ENCODE measurements around the gene INPP4B. TPM values are rescaled to one million over a fixed set of nuclear protein-coding genes. Genes with fewer than 3 reads are reported as not detected.
A peak's percentile ranks its signal among the peaks of the same experiment; 100 is the strongest.

Gene INPP4B
- total RNA-seq, 1 donor from 2014 or later, result 1.3 TPM

DNA sequence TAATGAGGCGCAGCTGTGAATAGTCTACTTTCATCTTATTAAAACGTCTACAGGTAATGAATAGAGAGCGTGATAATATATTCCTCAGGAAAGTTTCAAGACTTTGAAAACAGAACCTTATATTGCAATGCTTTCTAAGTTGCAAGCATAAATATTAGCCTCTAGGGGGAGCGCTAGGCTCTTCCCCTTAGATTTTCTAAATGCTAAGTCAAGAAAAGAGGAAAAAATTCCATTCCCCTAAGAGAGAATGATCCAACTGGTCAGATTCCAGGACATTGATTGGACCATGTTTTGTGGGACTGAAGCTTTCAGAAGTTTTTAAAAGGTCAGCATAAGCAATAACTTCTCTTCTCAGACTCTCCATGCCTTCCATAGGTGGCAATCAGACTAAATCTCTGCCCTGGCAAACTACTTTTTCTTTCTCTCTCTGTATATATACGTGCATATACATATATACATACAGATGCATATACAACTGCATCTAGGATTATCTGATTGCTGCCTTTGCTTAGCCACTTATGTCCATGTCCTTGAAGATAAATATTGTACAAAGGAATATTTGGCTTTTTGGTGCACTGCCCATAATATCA, 492.9 kb downstream of the INPP4B start:
- DNase-seq (ENCODE audit: low read depth, low spot score), result peak; percentile 5

DNA sequence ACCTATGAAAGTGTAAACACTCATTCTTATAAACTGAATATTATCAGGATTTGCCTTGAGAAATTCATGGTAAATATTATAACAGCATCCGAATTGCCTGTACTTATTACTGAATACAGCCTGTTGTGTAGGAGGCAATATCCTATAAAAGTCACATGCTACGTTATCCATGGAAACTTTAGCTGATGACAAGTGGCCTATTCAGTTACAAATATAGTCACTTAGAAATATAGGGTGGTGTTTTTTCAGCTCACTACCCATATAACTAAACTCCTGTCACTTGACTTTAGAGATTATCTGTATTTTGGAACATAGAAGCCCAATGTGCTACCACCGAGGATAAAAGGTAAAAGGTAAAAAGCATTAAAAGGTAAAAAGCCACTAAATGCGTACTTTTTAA, 493.4 kb downstream of the INPP4B start:
- DNase-seq (ENCODE audit: low read depth, low spot score), result no peak

DNA sequence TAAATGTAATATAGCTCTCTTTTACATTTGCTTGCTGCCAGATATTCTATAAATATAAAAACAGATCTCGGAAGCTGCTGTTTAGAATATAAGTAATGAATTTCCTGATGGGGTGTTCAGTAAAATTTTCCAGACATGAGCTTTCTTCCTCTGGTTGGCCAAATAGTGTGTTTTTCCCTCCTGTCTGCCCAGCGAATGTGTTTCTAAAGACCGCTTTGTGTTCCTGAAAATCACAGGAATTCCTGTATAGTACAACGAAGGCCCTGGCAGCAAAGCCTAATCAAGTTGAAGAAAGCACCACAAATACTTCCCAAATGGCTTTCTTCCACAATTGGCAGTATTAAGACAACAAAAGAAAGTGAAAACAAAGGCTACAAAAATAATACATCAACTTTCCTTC, 494.1 kb downstream of the INPP4B start:
- peak; percentile 37 for DNase-seq (ENCODE audit: low read depth, low spot score)

DNA sequence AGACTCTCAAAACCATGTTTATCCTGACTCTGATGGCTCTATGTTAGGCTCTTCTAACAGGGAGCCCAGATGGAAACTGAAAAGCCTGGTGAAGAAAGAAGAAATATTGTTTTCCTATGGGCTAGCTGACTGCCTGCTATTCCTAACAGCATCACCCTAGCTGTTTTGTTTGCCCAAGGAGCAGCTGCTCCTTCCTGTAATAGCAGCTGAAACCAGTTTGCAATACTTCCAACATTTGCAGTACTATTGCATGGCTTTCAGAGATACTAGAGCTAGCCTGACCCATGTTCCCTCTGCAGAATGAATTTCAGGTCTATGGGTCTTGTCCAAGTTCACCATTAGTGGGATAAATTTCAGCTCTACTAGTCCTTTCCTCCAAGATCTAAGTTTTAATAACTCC, 495.2 kb downstream of the INPP4B start:
- no peak for DNase-seq (ENCODE audit: low read depth, low spot score)

DNA sequence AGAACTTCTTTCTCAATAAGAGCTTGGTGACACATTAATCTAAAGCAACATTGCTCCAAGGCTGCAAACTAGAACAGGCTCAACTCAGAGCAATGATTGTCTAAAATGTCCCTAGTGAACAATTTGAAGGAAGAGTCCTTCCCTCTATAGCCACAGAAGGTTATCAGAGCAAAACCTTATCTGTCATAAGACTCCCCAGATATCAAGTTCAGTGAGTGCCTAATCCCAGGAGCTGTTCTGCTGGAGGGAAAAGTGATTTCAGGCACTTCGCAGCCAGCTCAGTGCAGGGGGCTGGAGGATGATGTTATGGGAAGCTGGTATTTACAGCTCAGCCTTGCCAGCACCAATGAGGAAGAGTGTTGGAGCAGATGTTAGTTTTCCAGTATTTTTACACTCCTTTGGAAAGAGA, 497.5 kb downstream of the INPP4B start:
- DNase-seq (ENCODE audit: low read depth, low spot score), result no peak

DNA sequence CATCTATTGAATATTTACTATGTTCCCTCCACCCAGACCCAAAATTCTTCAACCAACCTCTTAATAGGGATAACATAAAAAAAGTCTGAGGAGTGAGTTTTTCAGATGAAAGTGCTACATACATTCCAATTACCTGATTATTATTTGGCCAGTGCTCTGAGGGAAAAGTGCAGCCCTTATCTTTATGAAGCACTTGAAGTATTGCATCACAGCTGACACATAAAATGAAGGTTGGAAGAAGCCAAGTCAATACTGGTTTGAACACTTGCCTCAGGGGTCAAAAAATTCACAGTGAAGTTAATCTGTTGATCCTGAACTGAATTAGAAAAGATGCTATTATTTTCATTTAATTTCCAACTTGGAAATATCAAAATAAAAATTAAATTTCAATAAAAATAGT, 498.9 kb downstream of the INPP4B start:
- DNase-seq (ENCODE audit: low read depth, low spot score), result no peak

- no peak for DNase-seq (ENCODE audit: low read depth, low spot score)
Measured at GRCh38 chr4:142345924-142346323, 500.2 kb downstream of the INPP4B start.

GRCh38 chr4:142341268-142341667, 504.8 kb downstream of the INPP4B start:
- DNase-seq (ENCODE audit: low read depth, low spot score), result no peak

GRCh38 chr4:142339053-142339452, 507.0 kb downstream of the INPP4B start:
- DNase-seq (ENCODE audit: low read depth, low spot score), result no peak

- no peak for DNase-seq (ENCODE audit: low read depth, low spot score)
Measured at GRCh38 chr4:142336251-142336934, 509.7 kb downstream of the INPP4B start.

DNA sequence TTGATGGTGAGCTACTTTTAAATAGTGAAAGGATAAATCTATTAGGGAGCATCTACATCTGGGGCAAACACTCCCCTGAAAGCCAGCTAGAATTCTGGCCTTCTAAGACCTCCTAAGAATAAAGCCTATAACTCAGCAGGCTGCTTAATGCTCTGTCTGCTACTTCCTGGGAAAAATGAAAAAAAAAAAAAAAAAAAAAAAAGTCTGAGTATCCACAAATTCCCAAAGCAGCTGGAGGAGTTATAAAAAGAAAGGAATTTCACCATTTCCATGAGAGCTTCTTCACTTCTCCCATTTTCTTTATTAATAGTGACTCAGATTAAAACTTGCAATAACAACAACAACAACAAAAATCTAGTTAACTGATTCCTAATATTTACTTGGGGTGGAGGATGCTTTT, 511.2 kb downstream of the INPP4B start:
- no peak for DNase-seq (ENCODE audit: low read depth, low spot score)

DNA sequence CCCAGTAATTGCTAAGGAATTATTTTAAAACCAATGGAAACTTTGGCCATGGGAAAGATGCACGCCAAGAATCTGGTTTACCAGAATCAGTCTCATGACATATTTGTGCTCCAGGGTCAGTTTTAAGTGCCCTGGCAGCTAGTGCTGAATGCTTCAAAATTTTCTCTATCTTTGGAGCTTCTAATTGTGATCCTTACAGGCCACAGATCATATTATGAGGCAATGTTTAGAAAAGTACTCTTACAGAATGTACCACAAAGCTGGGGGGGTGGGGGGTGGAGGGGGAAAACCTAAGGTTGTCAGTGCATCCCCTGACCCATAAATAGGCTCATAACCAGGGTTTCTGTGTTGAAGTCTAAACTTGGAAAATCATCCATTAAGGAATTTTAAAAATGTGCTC, 514.5 kb downstream of the INPP4B start:
- no peak for DNase-seq (ENCODE audit: low read depth, low spot score)

- no peak for DNase-seq (ENCODE audit: low read depth, low spot score)
Measured at GRCh38 chr4:142331132-142331531, 515.0 kb downstream of the INPP4B start.

DNA sequence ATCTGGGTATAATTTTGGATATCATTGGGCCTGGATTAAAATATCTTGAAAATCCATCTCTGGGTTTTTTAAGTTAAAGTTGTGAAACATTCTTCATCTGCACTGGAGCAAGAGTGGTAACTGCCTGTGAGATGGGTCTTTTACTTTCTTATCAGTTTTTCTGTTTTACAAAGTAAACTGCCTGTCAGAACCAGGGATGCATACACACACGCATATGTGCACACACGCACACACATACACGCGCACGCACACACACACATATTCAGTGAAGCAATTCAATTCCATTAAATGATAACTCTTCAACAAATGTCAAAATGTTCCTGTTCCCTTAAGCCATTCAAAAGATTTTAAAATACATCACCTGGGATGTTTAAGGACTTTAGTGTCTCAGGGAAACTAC, 515.8 kb downstream of the INPP4B start:
- DNase-seq (ENCODE audit: low read depth, low spot score), result no peak

DNA sequence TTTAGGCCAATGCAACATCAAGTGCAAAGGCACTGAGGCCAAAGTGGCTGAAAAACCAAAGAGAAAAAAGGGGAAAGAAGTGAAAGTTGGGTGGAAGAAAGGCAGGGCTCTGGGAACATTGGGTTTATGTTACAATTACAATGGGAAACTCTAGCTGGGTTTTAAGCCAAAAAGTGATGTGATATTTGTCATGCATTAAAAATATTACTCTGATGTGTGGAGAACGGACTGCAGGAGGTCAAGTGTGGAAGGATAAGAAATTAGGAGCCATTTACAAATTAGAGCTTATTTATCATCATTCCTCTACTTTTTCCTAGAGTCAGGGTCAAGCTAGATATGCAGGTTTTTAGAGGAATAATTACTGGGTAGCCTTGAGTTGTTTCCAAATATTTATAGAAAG, 516.8 kb downstream of the INPP4B start:
- DNase-seq (ENCODE audit: low read depth, low spot score), result no peak

DNA sequence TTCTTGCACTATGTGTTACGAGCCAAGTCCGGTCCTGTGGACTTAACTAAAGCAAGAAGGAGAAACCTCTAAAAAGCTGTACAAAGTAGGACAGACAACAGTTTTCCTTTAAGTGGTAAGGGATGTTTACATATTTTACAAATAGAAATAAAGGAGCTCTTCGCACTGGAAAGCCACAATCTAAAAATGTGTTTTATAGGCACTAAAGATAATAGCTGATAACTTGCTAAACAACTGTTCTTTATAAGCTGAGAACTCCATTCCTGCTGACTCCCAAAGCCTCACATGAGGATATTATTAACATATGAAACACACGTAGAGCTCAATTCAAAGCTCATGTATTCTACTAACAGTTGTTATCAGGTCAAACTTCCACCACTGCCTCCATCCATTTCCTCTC, 519.9 kb downstream of the INPP4B start:
- DNase-seq (ENCODE audit: low read depth, low spot score), result no peak

GRCh38 chr4:142324572-142324971, 521.5 kb downstream of the INPP4B start:
- no peak for DNase-seq (ENCODE audit: low read depth, low spot score)

- no peak for DNase-seq (ENCODE audit: low read depth, low spot score)
Measured at GRCh38 chr4:142322996-142323395, 523.1 kb downstream of the INPP4B start.

DNA sequence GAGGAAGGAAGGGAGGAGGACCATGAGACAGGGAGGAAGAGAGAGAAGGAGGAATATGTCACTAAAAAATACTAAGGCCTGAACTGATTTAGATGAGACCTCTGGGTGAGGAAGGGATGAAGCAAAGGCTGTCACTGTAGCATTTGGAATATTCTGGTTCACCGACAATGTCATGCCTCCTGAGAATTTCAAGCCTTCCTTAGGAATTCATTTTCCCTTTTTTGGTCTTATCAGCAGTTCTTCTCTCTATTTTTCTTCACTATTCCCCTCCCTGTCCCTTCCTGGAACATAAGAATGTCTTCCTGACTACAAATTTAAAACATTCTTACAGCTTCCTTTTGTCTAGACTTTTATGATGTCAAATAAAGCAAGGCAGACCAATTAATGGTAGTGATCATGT, 527.8 kb downstream of the INPP4B start:
- DNase-seq (ENCODE audit: low read depth, low spot score), result no peak

DNA sequence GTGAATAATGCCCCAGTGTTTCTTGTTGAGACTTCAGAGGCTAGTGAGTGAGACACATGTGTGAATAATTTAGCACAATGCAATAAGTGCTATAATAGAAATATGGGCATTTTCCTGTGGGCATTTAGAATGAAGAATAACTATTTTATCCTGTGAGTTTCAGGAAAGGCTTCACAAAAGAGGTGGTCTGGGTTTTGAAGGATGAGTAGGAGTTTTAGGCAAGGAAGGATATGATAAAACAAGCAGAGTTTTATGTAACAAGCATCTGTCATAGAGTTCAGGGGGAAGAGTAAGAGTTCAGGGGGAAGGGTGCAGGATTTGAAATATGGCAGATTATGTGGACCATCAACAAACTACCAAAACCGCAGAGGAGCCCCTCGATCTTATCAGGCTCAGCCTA, 529.2 kb downstream of the INPP4B start:
- DNase-seq (ENCODE audit: low read depth, low spot score), result no peak

- DNase-seq (ENCODE audit: low read depth, low spot score), result no peak
Measured at GRCh38 chr4:142316025-142316424, 530.1 kb downstream of the INPP4B start.

GRCh38 chr4:142314686-142315085, 531.4 kb downstream of the INPP4B start:
- DNase-seq (ENCODE audit: low read depth, low spot score), result no peak

DNA sequence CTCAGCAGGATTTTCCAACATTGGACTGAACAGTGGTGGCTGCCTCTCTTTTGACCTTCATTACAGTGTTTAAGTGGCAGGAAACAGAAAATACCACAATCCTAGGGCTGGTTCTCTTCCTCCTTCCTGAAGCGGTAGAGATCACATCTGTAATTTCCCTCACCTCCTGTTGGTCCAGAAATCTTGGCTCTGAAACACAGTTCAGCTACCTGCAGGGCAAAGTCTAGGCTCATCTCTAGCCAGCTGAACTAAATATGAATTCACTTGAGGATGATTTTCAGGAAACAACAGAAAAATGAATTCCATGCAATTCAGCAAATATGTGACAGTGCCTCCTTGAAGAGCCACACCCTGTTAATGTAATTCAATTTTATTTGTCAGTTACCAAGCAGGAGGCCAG, 531.9 kb downstream of the INPP4B start:
- no peak for DNase-seq (ENCODE audit: low read depth, low spot score)

DNA sequence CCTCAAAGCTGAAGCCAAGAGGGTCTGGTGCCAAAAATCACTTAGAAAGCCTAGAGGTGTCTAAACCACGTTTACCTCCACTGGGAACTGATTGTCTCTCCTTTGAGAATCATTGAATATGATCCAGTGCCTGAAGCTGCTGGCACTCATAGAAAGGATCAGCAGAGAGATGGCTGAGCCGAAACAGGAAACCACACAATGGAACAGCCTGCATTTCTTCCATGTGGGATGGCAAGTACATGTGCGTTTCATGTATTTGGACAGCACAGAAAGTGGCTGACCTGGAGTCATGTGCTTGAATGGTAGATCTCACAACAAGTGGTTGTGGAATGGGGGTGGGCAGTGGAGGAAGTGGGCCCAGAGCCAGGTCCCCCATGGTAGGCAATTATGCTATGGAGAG, 533.7 kb downstream of the INPP4B start:
- DNase-seq (ENCODE audit: low read depth, low spot score), result no peak
